GM19455 (cell line): ENCODE data around the gene AICDA.

Experiments
- ATAC-seq: cut with Tn5 transposase; IDR thresholded peaks from one replicate; pipeline ENCODE4 v1.9.1; 2021; ENCODE audit not compliant: unreplicated experiment

Gene AICDA

GRCh38 chr12:8559676-8560075, 53.0 kb downstream of the AICDA start:
- ATAC-seq: no peak

- no peak for ATAC-seq
Measured at GRCh38 chr12:8556531-8557097, 56.0 kb downstream of the AICDA start.

GRCh38 chr12:8554451-8555195, 58.0 kb downstream of the AICDA start:
- no peak for ATAC-seq

- no peak for ATAC-seq
Measured at GRCh38 chr12:8553088-8553627, 59.5 kb downstream of the AICDA start.
